ENCODE data around the gene LARGE1. TPM values are rescaled to one million over a fixed set of nuclear protein-coding genes. Genes with fewer than 3 reads are reported as not detected.

The LARGE1 gene
- total and polyA plus RNA-seq, 9 of the 15 experiments (the other 6 are each of a cell fraction or from before 2014, with no cell fraction given) = 0.01 to 0.66 (median 0.14) TPM; not detected in 2

- POLR2A ChIA-PET = interaction anchor here (0.7 kb wide), 1 partner anchor 351 kb away, joined by 4 read pairs; no protein-coding TSS in a partner anchor
- FAIRE-seq (no peak), ATAC-seq (no peak), DNase-seq (ENCODE audit: extremely low read depth in 1 of 4, low spot score in 3 of 4) (no peak)
- no peak overlapping the region for H2AFZ ChIP-seq (ENCODE audit: low read depth, low read length)
- no peak overlapping the region for H3K9ac ChIP-seq (ENCODE audit: insufficient read depth in 1 of 2, low read depth in 2 of 2, low read length in 2 of 2)
- WGBS (ENCODE audit: insufficient coverage, low coverage, missing lambda C conversion rate) = 6% methylated on average over 2 of the region's 2 CpGs
- intact Hi-C loops (cut with micrococcal nuclease) (no loop called here), in situ Hi-C loops (cut with MboI) (no loop called here)
- no peaks in the 10 kb centered on the region for H3K9me3 ChIP-seq (replicated peaks; ENCODE audit: control insufficient read depth, insufficient read depth, low read depth, low read length)
- H3K4me3 ChIP-seq = no peak overlapping the region
- H3K36me3 ChIP-seq (ENCODE audit: control insufficient read depth, insufficient read depth, low read length) = no peaks in the 10 kb centered on the region
- H3K9me1 ChIP-seq (ENCODE audit: control insufficient read depth, insufficient read depth, low read length) = no peaks in the 10 kb centered on the region
- BruUV-seq (replicated peaks) = no TSS peak
- no peaks in the 10 kb centered on the region for H3K27me3 ChIP-seq (ENCODE audit: control insufficient read depth in 2 of 2, insufficient read depth in 2 of 2, low read length in 2 of 2)
- H3K4me2 ChIP-seq (ENCODE audit: insufficient read depth, low read length) = no peak overlapping the region
- H3K4me1 ChIP-seq (replicated peaks in 1 of 2; ENCODE audit: control insufficient read depth in 2 of 2, insufficient read depth in 2 of 2, low read length in 2 of 2) = no peaks in the 10 kb centered on the region
- H3K79me2 ChIP-seq (ENCODE audit: control insufficient read depth, insufficient read depth, low read length) = no peaks in the 10 kb centered on the region
- no peaks in the 10 kb centered on the region for H4K20me1 ChIP-seq (replicated peaks; ENCODE audit: control insufficient read depth, insufficient read depth, low read length)
- H3K27ac ChIP-seq (ENCODE audit: extremely low read depth, low read depth, low read length) = no peak overlapping the region
- CTCF ChIA-PET (ENCODE audit: low intra/inter-chr PET ratio) = no interaction called here
- no peak for TF ChIP-seq SMARCB1 (IDR thresholded peaks at IDR 0.05; ENCODE audit: insufficient read length, low read depth)
- TF ChIP-seq ZBTB49 (CRISPR knock-in tag; IDR thresholded peaks at IDR 0.05; ENCODE audit: borderline replicate concordance) = no peak
- no peak for TF ChIP-seq NCOA4 (IDR thresholded peaks at IDR 0.05; ENCODE audit: partially characterized antibody)
- no peak for TF ChIP-seq TBL1XR1 (IDR thresholded peaks at IDR 0.05; ENCODE audit: low read length in 2 of 2)
- TF ChIP-seq MEIS2 (IDR thresholded peaks at IDR 0.05; ENCODE audit: partially characterized antibody) = no peak
- no peak for TF ChIP-seq BHLHE40 (IDR thresholded peaks at IDR 0.05; ENCODE audit: low read length)
- no peak for TF ChIP-seq MTA2 (IDR thresholded peaks at IDR 0.05; ENCODE audit: low read depth)
- no peak for TF ChIP-seq TRIM24 (IDR thresholded peaks at IDR 0.05)
- TF ChIP-seq MECOM (CRISPR knock-in tag; IDR thresholded peaks at IDR 0.05) = no peak
- TF ChIP-seq JUN (IDR thresholded peaks at IDR 0.05; ENCODE audit: borderline replicate concordance, low read depth, low read length) = no peak
- no peak for TF ChIP-seq JUN (CRISPR knock-in tag; IDR thresholded peaks at IDR 0.05; ENCODE audit: borderline replicate concordance)
- no peak for TF ChIP-seq MBD2 (IDR thresholded peaks at IDR 0.05; ENCODE audit: borderline replicate concordance, low read depth)
- no peak for TF ChIP-seq ZNF584 (CRISPR knock-in tag; IDR thresholded peaks at IDR 0.05; ENCODE audit: low read depth)
- TF ChIP-seq PATZ1 (CRISPR knock-in tag; IDR thresholded peaks at IDR 0.05; ENCODE audit: borderline replicate concordance) = no peak
- TF ChIP-seq KAT2B (IDR thresholded peaks at IDR 0.05; ENCODE audit: low read depth, low read length) = no peak
- TF ChIP-seq, protein P1, sequence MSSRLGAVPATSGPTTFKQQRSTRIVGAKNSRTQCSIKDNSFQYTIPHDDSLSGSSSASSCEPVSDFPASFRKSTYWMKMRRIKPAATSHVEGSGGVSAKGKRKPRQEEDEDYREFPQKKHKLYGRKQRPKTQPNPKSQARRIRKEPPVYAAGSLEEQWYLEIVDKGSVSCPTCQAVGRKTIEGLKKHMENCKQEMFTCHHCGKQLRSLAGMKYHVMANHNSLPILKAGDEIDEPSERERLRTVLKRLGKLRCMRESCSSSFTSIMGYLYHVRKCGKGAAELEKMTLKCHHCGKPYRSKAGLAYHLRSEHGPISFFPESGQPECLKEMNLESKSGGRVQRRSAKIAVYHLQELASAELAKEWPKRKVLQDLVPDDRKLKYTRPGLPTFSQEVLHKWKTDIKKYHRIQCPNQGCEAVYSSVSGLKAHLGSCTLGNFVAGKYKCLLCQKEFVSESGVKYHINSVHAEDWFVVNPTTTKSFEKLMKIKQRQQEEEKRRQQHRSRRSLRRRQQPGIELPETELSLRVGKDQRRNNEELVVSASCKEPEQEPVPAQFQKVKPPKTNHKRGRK (tag; IDR thresholded peaks at IDR 0.05) = no peak
Observed at GRCh38 chr22:33850724-33851123, 69.6 kb downstream of the LARGE1 start.

Measured in K562 (cell line).